ENCODE measurements around the gene PLA2G2A.
"Not testable (repeated sequence)": the region's sequence is repeated elsewhere in the genome, so short reads cannot be mapped to it uniquely, and the experiment has no call there.

The PLA2G2A gene, protein sequence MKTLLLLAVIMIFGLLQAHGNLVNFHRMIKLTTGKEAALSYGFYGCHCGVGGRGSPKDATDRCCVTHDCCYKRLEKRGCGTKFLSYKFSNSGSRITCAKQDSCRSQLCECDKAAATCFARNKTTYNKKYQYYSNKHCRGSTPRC

DNA sequence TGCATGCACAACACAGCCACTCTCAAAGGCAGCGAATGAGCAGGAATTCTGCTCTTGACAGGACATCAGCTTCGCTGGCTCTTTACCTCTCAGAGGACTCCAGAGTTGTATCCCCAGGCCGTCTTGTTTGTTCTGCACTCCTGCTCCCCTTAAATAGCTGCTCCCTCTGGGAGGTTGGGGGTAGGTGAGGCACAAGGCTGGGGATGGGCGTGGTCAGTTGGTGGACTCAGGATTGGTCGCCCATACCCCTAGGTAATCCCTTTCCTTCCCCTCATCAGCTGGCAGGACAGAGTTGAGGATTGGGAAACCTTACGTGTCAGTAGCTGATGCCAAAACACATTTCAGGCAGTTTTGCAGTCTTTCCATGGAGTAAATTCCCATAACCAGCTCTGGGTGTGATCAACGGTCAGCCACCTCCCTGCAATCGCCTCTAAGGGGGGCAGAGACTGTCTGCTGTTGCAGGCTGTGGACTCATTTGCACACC lies at the start of gene PLA2G2A:
Gene PLA2G2A (minus strand): TSS at position 125 of the 484 bp plus-strand sequence. CDS start 845 bp downstream, outside the sequence.
- DNase-seq (ENCODE audit: low spot score) = no peak

DNA sequence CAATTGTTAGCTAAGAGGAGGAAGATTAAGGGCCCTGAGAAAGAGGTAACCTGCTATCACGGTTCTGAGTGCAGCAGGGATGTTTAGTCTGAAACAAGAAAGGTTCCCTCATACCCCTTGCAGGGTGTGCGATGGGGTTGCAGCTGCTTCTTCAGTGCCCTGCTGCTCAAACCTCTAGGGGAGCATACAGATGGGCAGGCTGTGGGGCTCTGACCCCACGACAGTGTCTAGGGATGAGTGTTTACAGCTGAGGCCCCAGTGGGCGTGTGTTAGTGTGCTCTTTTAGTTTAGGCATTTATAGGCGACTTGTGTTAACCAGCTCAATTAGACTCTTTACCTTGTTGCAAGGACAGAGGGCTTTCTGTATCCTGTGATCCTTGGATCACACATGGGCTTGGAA lies 49.3 kb upstream of the PLA2G2A start:
- no peak for DNase-seq (ENCODE audit: low spot score)

DNA sequence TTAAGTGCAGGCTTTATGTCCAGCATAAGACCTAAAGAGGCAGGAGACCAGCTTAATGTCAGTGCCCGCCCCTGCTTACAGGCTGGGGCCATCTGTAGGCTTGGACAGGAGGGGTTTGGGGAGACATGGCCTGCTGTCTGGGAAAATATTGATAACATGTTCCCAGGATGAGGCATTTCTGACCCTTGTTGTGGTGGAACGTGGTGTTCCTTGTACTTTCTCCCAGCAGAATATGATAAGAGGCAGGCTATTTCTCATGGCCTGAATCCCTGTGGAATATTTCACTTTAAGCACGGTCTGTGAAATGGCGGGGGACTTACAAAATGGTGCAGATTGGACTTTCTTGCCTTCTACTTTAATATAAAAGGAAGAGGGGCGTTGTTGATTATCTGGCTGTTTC lies 48.7 kb upstream of the PLA2G2A start:
- DNase-seq (ENCODE audit: low spot score) = no peak

DNA sequence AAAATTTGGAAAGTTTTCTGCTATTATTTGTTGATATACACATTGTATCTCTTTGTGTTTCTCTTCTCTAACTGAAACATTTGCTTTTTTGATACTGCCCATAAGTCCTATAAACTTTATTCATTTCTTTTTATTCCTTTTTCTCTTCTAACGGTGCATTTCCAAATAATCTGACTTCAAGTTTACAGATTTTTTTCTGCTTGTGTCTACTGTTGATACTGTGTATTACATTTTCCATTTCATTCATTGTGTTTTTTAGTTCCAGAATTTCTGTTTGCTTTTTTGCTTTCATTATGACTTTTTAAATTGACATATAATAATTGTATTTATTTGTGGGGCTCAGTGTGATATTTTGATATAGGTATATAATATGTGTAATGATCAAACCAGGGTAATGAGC lies 38.3 kb upstream of the PLA2G2A start:
- DNase-seq (ENCODE audit: low spot score) = no peak

DNA sequence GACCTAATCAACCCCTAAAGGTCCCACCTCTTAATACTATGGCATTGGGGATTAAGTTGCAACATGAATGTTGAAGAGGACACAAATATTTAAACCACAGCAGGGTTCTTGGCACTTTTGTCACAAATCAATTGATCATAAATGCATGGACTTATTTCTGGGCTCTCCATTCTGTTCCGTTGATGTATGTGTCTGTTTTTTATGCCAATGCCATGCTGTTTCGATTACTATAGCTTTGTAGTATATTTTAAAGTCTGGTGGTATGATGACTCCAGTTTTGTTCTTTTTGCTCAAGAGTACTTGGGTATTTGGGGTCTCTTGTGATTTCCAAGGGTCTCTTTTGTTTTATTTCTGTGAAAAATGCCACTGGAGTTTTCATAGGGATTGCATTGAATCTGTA lies 34.7 kb upstream of the PLA2G2A start:
- DNase-seq (ENCODE audit: low spot score) = no peak

DNA sequence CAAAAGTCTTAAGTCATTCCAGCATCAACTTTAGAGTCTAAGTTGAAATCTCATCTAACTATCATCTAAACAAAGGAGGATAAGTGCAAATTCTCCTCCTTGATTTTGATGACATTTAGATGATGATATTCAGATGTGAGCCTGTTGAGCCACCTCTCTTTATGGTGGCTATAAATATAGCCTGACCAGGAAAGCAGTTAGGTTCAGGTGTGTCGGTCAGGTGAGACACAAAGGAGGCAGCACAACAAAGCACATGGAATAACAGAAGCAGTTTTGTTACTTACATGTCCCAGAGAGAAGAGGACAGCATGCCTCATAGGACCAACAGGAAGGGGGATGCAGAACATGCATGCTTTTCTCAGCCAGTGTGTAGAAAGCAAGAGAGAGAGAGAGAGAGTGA lies 30.6 kb upstream of the PLA2G2A start:
- DNase-seq (ENCODE audit: low spot score) = no peak

DNA sequence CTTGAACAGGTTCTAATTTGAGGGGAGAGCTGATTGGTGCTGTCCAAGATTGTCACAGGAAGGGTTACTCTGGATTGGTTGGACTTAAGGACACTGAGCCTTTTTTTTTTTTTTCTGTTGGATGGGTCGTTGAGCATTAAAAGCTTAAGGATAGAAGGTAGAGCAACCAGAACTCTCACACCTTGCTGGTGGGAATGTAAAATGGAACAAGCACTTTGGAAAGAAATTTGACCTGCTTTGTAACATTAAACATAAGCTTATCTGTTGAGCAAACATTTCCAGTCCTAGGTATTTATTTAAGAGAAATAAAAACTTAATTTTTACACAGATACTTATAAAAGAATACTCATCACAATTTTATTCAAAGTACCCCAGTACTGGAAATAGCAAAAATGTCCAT lies 29.8 kb upstream of the PLA2G2A start:
- no peak for DNase-seq (ENCODE audit: low spot score)

DNA sequence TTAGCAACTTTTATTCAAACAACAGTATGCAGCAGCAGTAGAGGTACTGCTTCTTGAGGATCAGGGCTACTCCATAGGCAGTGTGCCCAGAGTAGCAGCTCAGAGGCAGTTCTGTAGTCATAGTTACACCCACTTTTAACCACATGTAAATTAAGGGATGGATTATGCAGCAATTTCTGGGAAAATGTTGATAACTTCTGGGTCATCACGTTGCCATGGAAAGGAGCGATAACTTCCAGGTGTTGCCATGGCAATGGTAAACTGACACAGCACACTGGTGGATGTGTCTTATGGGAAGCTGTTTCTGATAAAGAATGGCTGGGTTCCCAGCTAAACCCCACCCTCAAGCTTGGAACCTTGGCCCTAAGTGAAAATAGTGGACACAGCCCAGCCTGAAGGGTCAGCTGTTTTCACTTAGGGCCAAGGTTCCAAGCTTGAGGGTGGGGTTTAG lies 29.0 kb upstream of the PLA2G2A start:
- no peak for DNase-seq (ENCODE audit: low spot score)

DNA sequence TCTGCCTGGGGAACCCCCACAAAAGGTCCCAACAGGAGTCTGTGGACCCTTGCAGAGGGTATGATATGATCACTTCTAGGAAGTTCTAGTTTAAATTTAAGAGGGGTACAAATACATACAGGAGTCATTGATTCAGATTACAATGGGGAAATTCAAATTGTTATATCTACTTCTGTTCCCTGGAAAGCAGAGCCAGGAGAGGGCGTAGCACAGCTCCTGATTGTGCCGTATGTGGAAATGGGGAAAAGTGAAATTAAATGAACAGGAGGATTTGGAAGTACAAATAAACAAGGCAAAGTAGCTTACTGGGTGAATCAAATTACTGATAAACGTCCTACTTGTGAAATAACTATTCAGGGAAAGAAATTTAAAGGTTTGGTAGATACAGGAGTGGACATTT lies 19.4 kb upstream of the PLA2G2A start:
- DNase-seq (ENCODE audit: low spot score) = not testable (repeated sequence)

DNA sequence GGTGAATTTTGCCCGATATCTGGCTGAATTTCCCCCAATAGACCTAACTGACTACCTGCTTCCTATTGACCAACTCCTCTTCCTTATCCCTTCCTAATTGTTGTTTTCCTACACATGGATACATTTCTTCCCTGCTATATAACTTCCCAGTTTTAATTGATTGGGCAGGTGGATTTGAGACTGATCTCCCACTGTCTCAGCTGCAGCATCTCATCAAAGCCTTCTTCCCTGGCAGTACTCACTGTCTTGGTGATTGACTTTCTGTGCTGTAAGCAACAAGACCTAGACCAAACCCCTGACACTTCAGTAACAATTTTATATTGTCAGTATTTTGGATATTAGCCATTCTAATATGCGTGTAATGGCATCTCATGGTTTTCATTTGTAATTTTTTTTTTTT lies 11.3 kb upstream of the PLA2G2A start:
- no peak for DNase-seq (ENCODE audit: low spot score)

DNA sequence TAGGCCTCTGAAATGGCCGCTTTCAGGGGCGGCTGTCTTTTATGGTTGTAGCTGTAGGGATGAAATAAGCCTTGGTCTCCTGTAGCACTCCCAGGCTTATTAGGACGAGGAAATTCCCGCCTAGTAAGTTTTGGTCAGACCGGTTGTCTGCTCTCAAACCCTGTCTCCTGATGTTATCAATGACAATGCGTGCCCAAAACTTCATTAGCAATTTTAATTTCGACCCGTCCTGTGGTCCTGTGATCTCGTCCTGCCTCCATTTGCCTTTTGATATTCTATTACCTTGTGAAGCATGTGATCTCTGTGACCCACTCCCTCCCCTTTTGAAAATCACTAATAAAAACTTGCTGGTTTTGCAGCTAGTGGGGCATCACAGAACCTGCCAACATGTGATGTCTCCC lies 10.8 kb upstream of the PLA2G2A start:
- DNase-seq (ENCODE audit: low spot score) = not testable (repeated sequence)

DNA sequence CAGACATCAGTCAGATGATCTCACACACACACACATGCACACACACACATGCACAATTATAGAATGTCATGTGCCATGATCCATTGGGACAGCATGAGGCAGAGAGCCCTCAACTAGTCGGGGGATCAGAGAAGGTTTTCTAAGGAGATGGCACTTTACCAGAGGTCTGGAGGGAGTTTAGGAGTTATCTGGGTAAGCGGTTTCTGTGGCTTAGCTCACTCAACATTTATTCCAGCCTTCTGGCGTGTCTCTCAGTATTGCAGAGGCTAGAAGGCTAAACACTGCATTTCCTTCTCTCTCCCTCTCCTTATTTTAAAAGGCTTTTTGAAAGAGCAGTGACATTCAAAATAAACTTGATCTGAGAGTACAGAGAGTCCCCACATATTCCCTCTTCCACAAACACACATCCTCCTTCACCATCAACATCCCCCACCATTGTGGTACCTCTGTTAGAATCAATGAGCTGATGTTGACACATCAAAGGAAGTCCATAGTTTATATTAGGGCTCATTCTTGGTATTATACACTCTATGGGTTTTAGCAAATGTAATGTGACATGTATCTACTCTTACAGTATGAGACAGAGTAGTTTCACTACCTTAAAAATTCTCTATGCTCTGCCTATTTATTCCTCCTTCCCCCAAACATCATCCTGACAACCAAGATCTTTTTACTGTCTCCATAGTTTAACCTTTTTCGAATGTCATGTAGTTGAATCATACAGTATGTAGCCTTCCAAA lies 9.0 kb upstream of the PLA2G2A start:
- no peak for DNase-seq (ENCODE audit: low spot score)

DNA sequence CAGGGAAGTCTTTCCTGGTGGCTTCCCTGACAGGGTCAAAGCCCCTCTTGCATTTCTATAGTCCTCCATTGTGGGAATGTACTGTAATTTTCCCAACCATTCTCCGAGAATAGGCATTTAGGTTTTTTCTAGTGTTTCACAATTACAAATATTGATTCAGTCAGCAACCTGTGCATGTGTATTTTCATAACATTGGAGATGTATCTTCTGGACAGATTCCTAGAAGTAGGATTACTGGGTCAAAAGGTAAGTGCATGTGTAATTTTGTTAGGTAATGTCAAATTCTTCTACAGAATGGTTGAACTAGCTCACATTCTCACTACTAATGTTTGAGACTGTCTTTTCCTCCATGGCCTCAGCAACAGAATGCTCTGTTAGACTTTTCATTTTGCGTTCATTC lies 8.3 kb upstream of the PLA2G2A start:
- no peak for DNase-seq (ENCODE audit: low spot score)

DNA sequence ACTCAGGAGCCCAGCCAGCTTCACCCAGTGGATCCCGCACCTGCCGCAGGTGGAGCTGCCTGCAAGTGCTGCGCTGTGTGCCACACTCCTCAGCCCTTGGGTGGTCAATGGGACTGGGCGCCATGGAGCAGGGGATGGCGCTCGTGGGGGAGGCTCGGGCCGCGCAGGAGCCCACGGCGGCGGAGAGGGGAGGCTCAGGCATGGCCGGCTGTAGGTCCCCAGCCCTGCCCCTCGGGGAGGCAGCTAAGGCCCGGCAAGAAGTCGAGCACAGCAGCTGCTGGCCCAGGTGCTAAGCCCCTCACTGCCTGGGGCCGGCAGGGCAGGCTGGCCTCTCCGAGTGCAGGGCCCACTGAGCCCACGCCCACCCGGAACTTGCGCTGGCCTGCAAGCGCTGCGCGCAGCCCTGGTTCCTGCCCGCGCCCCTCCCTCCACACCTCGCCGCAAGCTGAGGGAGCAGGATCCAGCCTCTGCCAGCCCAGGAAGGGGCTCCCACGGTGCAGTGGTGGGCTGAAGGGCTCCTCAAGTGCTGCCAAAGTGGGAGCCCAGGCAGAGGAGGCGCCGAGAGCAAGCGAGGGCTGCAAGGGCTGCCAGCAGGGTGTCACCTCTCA lies 5.1 kb upstream of the PLA2G2A start:
- DNase-seq (ENCODE audit: low spot score) = not testable (repeated sequence)

DNA sequence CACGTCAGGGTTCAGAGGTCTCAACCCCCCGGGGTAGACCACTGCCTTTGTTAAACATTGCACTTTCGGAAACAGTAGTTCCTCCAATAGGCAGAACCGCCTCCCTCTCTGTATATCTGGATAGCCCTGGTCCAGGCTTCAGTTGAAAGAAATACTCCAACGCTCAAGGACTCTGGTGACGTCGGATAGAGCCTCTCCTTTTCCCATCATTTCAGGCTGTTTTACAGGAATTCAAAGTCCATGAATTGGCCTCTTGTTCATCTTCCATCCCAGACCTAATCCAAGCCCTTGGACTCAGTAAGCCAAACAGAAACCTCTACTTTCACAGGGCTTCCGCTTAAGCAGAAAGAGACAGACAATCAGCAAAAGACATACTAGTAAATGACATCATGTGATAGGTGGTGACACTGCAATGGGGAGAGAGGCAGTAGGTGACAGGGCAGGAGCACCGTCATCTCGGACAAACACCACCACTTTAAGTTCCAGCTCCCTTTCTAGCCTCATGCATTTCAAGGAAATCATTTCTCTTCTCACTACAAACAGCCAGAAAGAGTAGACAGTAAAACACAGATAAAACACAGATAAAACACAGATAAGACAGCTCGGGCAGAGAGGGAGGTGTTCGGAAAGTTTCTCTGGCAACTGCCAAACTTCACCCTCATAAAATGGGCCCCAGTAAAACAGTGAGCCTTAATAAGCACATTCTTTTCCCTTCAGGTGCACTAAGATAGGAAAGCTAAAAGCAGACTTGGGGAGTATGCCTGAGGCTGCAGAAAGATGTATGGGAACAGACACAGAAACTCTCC lies 2.3 kb upstream of the PLA2G2A start:
- no peak for DNase-seq (ENCODE audit: low spot score)

DNA sequence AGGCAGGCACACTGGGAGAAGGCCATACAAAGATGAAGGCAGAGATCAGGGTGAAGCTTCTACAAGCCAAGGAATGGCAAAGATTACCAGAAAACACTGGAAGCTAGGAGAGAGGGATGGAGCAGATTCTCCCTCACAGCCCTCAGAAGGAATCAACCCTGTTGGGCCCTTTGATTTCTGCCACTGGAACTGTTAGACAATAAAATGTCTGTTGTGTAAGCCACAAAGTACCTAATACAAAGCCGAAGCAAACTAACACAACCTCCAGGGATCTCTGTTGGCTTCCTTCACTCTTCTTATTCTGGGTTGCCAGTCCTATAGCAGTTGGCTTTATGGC lies 1.7 kb upstream of the PLA2G2A start:
- DNase-seq (ENCODE audit: low spot score) = no peak

DNA sequence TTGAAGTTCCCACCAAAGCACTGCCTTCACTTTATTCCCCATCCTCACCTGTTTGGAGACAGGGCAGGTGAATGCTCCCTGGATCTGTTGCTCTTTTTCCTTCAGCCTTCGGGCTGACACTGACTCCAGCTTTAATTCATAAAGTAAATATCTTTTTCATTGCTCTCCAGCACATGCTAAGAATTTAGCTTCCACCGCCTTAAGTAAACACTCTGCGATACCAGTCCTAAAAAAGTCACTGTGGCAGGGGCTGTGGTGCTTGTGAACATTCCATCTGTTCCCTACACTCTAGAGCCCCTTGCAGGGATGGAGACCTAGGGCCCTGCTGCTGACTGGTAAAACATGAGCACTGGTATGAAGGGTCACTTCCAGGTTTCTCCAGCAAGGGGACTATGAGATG lies 896 bp upstream of the PLA2G2A start:
- DNase-seq (ENCODE audit: low spot score) = no peak

DNA sequence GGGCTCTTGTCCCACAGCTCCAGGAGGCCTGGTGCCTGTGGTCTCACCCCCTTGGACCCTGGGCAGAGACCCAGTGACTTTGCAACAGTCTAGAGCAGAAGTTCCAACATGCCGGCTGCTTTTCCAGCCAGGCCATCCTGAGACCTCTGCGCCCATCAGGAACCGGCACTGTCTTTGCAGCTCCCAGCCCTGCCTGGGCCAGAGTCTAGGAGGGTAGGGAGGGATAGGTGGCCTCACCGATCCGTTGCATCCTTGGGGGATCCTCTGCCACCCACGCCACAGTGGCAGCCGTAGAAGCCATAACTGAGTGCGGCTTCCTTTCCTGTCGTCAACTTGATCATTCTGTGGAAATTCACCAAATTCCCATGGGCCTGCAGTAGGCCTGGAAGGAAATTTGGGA lies 1.3 kb downstream of the PLA2G2A start:
- DNase-seq (ENCODE audit: low spot score) = no peak

DNA sequence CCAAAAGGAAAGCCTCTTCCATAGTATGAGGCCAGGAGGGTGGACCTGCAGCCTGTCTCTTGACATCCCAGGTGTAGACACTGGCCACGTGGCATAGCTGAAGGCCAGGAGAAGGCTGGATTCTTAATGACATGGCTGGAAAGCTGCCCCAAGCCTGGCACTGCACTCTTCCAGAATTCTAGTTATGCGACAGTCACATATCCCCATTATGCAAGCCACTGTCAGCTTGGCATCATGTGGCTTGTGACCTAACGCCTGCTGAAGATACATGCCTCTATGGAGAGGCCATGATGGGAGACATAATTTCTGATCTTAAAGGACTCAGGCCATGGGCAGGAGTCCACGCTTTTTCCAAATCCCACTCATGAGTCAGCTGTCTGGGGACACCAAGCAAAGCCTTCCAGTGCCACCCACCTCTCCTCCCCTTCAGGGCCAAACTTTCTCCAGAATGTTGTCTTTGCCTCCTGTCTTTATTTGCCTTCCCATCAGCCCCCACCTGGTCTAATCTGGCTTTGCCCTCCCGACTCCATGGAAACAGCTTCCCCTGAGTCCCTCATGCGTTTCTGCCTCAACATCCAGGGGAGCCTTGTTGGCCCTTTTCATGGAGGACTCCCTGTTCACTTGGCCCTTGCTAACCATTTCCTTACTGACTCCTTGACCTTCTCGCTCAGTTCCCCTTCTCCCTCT lies 3.0 kb downstream of the PLA2G2A start:
- no peak for DNase-seq (ENCODE audit: low spot score)

DNA sequence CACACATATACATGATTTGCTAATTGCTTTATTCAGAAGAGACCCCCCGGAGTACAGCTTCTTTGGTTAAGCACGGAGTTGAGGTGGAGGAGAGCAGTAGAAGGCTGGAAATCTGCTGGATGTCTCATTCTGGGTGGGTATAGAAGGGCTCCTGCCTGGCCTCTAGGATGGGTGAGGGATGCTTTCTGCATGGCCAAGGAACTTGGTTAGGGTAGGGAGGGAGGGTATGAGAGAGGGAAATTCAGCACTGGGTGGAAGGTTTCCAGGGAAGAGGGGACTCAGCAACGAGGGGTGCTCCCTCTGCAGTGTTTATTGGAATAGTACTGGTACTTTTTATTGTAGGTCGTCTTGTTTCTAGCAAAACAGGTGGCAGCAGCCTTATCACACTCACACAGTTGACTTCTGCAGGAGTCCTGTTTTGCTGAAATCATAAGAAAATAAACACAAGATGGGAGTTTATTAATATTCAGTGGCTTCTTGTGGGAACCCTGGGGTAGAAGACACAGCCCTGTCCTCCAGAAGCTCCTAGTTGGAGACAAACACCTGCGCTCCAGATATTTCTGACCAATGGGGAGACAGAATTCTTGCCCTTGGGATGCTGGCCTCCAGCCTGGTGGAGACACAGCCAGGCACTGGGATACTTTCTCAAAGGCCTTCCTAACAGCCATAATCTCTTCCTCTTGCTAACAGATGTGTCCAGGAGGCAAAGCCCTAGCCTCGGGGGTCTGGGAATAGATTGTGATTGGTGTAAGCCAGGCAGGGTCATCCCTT lies 3.8 kb downstream of the PLA2G2A start:
- no peak for DNase-seq (ENCODE audit: low spot score)

DNA sequence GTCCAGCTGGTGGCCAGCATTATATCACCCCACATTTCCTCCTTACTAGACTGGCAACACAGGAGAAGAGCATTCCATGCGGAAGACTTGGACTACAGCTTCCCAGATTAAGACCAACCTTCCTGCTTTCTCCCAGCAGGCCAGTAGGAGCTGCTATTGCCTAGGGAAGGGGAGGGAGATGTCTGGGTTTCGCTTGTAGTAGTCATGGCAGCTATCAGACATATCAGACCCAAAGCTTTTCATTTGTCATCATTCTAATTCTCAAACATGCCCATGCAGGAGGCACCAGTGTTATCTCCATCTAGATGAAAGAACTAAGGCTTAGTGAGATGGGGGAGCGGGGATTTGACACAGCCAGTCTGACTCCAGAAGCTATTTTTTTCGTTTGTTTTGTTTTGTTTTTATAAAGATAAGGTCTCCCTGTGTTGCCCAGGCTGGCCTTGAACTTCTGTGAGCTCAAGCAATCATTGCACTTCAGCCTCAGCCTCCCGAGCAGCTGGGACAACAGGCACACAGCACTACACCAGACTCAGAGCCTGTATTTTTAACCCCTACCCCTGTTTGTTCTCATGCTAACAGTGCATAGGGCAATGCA lies 4.5 kb downstream of the PLA2G2A start:
- DNase-seq (ENCODE audit: low spot score) = peak; percentile 5
